OCI-LY3 (cell line): ENCODE measurements around the gene PHF20.

Source experiments
- CTCF ChIP-seq: fragments of 200-600, 300-600 bp; sonication (generic); IDR thresholded peaks from 2 replicates; pipeline ENCODE4 v1.5.1; 2014; ENCODE audit warnings: antibody characterized with exemption, low read length, low read depth
- EZH2phosphoT487 ChIP-seq: fragments of 200-600 bp; shearing (Covaris generic); IDR thresholded peaks from 2 replicates; pipeline ENCODE4 v1.6.1; 2018; ENCODE audit warnings: antibody characterized with exemption, mixed run types, low read depth

GRCh38 chr20:35954907-35955251 lies 183.1 kb downstream of the PHF20 start:
- no peak for TF ChIP-seq CTCF
- TF ChIP-seq EZH2phosphoT487, result no peak
